Neural progenitor cell (in vitro differentiated cells): ENCODE data around the gene SDK2.

Experiments
- EZH2 ChIP-seq: fragments of 200-600 bp; sonication (generic); IDR thresholded peaks from 2 replicates; pipeline ENCODE4 v1.6.1; 2017; ENCODE audit warnings: antibody characterized with exemption, mild to moderate bottlenecking, moderate library complexity
- TF ChIP-seq, protein P1 (sequence below): fragments of 200-600 bp; sonication (generic); IDR thresholded peaks from 2 replicates; pipeline ENCODE4 v1.5.1; 2017; ENCODE audit warnings: antibody characterized with exemption, mild to moderate bottlenecking

DNA sequence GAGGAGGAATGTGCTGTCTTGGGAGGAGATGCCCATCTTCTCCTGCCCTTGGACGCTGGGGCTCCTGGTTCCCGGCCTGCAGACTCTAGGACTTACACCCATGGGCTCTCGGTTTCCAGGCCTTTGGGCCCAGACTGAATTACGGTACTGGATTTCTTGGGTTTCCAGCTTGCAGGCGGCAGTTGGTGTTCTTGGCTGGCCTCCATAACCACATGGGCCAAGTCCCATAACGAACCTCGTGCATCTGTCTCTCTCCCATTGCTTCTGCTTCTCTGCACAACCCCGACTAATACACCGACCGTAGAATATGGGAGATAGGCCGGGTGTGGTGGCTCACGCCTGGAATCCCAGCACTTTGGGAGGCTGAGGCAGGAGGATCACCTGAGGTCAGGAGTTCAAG, 162.6 kb downstream of the SDK2 start:
- TF ChIP-seq, protein P1, sequence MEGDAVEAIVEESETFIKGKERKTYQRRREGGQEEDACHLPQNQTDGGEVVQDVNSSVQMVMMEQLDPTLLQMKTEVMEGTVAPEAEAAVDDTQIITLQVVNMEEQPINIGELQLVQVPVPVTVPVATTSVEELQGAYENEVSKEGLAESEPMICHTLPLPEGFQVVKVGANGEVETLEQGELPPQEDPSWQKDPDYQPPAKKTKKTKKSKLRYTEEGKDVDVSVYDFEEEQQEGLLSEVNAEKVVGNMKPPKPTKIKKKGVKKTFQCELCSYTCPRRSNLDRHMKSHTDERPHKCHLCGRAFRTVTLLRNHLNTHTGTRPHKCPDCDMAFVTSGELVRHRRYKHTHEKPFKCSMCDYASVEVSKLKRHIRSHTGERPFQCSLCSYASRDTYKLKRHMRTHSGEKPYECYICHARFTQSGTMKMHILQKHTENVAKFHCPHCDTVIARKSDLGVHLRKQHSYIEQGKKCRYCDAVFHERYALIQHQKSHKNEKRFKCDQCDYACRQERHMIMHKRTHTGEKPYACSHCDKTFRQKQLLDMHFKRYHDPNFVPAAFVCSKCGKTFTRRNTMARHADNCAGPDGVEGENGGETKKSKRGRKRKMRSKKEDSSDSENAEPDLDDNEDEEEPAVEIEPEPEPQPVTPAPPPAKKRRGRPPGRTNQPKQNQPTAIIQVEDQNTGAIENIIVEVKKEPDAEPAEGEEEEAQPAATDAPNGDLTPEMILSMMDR = no peak
- no peak for TF ChIP-seq EZH2
